Measurements from ENCODE around the gene C1QTNF6.

GRCh38 chr22:37163575-37164504 is 24.2 kb downstream of the C1QTNF6 start:
- TF ChIP-seq CTCF (conservative IDR thresholded peaks at IDR 0.05; ENCODE audit: low read length): no peak
- no peak for TF ChIP-seq EZH2phosphoT487 (IDR thresholded peaks at IDR 0.05; ENCODE audit: borderline replicate concordance, low read depth, low read length)
